GM23338 (cell line): ENCODE measurements around the gene EGFL6.

Experiments used
- EZH2 ChIP-seq: fragments of 200-600 bp; sonication (generic); IDR thresholded peaks from one replicate; pipeline ENCODE4 v1.8.0; 2017; ENCODE audit warnings: antibody characterized with exemption, mild to moderate bottlenecking, low read depth; ENCODE audit not compliant: unreplicated experiment
- EZH2phosphoT487 ChIP-seq: fragments of 200-600 bp; sonication (generic); IDR thresholded peaks from one replicate; pipeline ENCODE4 v1.8.1; 2018; ENCODE audit warnings: antibody characterized with exemption; ENCODE audit not compliant: unreplicated experiment
- POLR2AphosphoS5 ChIP-seq: IDR thresholded peaks from 2 replicates; pipeline ENCODE4 v1.6.1; 2016; ENCODE audit warnings: antibody characterized with exemption, low read depth

GRCh38 chrX:13545726-13546125 lies 23.7 kb upstream of the EGFL6 start:
- TF ChIP-seq EZH2phosphoT487 (no peak), EZH2 (no peak), POLR2AphosphoS5 (no peak)
